Hematopoietic multipotent progenitor cell treated with erythropoietin and hydrocortisone succinate and interleukin-3 and kit ligand, for 17 days (in vitro differentiated cells): ENCODE results near the gene PRRX1.

Experiments
- DNase-seq: peaks from one replicate; pipeline ENCODE4 v3.0.0-alpha.2; 2015; ENCODE audit warnings: low spot score

PRRX1 gene

DNA sequence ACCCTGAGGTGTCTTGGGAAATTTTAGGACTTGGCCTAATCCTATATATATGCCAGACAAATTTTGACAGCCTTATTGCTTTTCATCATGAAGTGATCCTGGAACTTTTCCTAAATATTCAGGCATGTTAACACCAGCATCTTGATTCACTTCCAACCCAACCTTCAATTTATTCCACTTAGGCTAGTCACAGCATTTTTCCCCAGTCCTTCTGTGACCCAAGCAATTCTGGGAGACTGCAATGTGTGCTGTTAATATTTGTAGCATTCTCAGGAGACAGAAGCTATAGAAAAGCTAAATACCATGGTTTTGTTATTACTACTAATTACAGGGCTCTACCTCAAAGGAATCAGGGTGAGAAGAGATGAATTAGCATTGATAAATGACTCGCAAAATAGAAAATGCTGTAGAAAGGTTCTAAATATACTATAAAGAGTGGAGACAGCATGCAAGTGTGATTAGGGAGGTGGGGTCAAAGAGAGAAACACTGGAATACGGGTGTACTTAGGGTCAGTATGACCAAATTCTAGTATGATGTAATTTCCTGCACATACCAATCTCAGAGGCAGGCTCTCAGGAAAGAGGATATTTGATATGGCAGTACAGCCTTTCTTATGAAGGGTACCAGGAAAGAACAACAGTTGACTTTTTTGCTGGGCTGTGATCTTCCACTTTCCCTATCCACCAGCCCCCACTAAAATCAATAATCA lies 29.1 kb downstream of the PRRX1 start:
- no peak for DNase-seq

GRCh38 chr1:170694172-170694926 lies 30.4 kb downstream of the PRRX1 start:
- DNase-seq: no peak

- DNase-seq: no peak
Observed at GRCh38 chr1:170695955-170696590, 32.1 kb downstream of the PRRX1 start.

GRCh38 chr1:170696591-170697290 lies 32.8 kb downstream of the PRRX1 start:
- DNase-seq: no peak

GRCh38 chr1:170697316-170697715 lies 33.4 kb downstream of the PRRX1 start:
- no peak for DNase-seq

- DNase-seq: no peak
Observed at GRCh38 chr1:170698301-170699275, 34.7 kb downstream of the PRRX1 start.

DNA sequence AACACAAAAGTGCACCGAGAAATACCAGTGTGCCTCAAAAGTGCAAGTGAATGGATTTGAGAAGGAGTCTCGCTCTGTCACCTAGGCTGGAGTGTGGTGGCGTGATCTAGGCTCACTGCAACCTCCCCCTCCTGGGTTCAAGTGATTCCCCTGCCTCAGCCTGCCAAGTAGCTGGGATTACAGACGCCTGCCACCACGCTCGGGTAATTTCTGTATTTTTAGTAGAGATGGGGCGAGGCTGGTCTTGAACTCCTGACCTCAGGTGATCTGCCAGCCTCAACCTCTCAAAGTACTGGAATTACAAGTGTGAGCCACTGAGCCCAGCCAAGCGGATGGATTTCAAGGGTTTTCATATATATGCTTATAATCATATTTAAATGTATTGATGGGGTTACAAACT lies 35.8 kb downstream of the PRRX1 start:
- DNase-seq: no peak

GRCh38 chr1:170700842-170701615 lies 37.1 kb downstream of the PRRX1 start:
- DNase-seq: no peak

DNA sequence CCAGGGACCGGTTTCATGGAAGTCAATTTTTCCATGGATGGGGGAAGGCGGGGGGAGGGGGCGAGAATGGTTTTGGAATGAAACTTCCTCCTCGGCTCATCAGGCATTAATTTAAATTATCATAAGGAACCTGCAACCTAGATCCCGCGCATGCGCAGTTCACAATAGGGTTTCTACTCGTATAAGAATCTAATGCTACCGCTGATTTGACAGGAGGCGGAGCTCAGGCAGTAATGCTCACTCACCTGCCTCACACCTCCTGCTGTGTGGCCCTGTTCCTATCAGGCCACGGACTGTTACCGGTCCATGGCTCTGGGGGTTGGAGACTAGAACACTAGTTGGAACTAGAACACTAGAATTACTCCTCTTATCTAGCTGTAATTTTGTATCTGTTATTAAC lies 38.0 kb downstream of the PRRX1 start:
- DNase-seq: no peak

DNA sequence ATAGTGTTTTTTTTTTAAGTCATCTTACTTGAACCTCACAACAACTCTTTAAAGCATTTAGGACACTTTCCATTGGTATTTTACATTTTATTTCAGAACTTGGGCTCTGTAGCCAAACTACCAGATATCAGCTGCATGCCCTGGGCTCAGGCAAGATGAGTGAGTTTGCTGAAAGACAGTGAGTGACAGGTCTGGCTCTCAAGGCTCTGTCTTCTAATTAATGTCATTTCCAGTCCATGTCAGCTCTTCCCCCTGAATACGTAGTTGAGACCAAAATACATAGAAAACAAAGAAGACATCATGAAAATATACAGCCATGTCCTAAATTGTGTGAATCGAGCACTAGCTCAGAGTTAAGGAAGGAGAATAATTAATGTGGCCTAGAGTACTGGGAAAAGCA lies 39.7 kb downstream of the PRRX1 start:
- no peak for DNase-seq

DNA sequence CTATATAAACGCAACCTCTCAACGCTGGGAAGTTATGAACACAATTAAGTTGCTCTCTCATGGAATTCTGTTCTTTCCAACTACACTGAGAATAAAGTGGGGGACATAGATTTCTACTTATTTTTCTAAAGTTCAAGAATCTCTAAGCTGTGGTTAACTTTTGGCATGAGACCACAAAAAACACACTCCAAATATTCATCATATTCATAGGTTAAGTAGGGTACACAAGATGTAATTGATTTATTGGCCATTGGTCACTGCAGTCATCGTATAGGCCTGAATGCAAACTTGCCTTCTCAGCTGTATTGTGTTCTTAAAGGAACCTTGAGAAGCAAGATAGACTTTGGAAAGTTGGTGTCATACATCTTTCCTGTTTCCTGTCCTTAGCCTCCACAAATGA lies 40.3 kb downstream of the PRRX1 start:
- DNase-seq: no peak

- DNase-seq: no peak
Observed at GRCh38 chr1:170705981-170706380, 42.0 kb downstream of the PRRX1 start.

GRCh38 chr1:170707117-170707516 lies 43.2 kb downstream of the PRRX1 start:
- no peak for DNase-seq

- DNase-seq: no peak
Observed at GRCh38 chr1:170707959-170708655, 44.2 kb downstream of the PRRX1 start.

GRCh38 chr1:170711682-170712081 lies 47.8 kb downstream of the PRRX1 start:
- no peak for DNase-seq

- DNase-seq: no peak
Observed at GRCh38 chr1:170714163-170714562, 50.2 kb downstream of the PRRX1 start.

DNA sequence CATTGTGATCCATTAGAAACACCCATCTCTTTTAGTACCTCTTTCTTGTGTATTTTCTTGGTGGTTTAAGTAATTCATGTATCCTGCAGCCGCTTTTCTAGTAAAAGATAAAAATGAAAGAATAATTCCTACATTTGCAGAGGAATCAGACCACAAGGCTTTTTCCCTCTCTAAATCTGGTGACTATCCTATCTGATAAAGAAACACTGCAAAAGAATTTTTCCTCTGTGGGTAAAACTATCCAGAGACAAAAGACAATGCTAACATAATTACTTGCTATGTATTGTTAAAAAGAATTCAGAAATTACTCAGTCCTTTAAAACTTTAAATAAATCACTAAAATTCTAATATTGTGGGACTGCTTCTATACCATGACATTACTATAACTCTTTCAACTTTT lies 51.0 kb downstream of the PRRX1 start:
- DNase-seq: no peak

- DNase-seq: no peak
Observed at GRCh38 chr1:170716835-170717429, 53.0 kb downstream of the PRRX1 start.

DNA sequence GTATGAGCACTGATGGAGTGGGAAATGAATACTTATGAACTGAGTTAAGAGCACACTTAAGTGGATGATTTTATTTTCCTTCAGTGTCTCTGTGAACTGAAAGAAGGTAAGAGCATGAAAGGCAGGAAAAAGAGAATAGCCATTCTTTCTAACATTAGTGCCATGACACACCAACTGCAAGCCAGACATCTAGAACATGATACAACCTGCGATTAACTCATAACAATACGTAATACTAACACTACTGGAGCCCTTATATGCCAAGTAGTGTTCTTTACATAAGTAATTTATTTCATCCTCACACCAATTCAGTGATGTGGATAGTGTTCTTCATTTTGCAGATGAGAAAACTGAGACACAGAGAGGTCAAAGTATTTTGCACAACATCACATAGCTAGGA lies 56.7 kb downstream of the PRRX1 start:
- no peak for DNase-seq

DNA sequence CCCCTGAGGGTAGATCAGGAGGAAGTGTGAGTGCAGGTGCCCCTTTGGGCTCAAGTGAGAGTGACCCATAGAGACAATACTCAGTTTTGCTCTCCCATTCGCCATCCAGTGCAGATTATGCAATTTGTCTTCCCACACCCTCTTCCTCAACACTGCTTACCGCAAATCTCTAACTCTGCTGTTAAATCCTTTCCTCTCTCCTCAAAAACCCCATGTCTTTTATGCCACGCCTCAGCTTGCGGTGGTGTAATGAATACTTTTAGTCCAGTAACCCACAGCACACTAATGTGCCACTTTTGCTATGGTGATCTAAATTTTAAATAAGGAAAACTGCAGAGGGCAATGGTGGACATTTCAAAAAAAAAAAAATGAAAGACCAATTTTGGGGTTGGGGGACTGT lies 57.7 kb downstream of the PRRX1 start:
- no peak for DNase-seq
